Thyroid gland (tissue), 4 donors: ENCODE results near the gene ALAS1. TPM values are rescaled to one million over a fixed set of nuclear protein-coding genes. Genes with fewer than 3 reads are reported as not detected.

Experiments used
- DNase-seq, 2 donors: peaks; one replicate each; pipeline ENCODE4 v3.0.0-alpha.2; 2019
- H3K27ac ChIP-seq, 3 donors: fragments of 200-600 bp; sonication (generic); 1 replicate in 2 of 3; 2 replicates in 1 of 3; pipeline ENCODE4 v1.5.1; 2016 to 2019; ENCODE audit warnings: mild to moderate bottlenecking in 1 of 3, moderate library complexity in 1 of 3
- H3K27me3 ChIP-seq: fragments of 200-600 bp; sonication (generic); one replicate; pipeline ENCODE4 v1.5.1; 2019
- H3K36me3 ChIP-seq, 2 donors: fragments of 200-600 bp; sonication (generic); one replicate each; pipeline ENCODE4 v1.5.1; 2016 to 2019
- H3K4me1 ChIP-seq, 2 donors: fragments of 200-600 bp; sonication (generic); one replicate each; pipeline ENCODE4 v1.5.1; 2017 to 2019
- H3K4me3 ChIP-seq, 3 donors: fragments of 200-600 bp; sonication (generic); replicated peaks in 1 of 3; 1 replicate in 2 of 3; 2 replicates in 1 of 3; pipeline ENCODE4 v1.5.1; 2016; ENCODE audit warnings: mild to moderate bottlenecking in 1 of 3
- H3K9me3 ChIP-seq: fragments of 200-600 bp; sonication (generic); one replicate; pipeline ENCODE4 v1.5.1; 2017
- POLR2A ChIP-seq, 2 donors: fragments of 450-650 bp; IDR thresholded peaks; one replicate each; pipeline ENCODE4 v1.6.1; 2017; ENCODE audit warnings: antibody characterized with exemption in 2 of 2, mild to moderate bottlenecking in 2 of 2, moderate library complexity in 1 of 2
- WGBS, 2 donors: methylation state at CpG; one replicate each; pipeline ENCODE4 v1.1.5; 2017; 5-methylcytosine and 5-hydroxymethylcytosine counted together
- intact Hi-C: fragments of 100-400 bp; cut with DNase I; formaldehyde crosslinking; loops from one replicate; pipeline ENCODE4 v1.15.1; 2023
- total RNA-seq, 4 donors: library from RNA; depleted of rRNA; stranded (reverse); fragments of >200 nt; gene quantifications; one replicate each; pipeline ENCODE4 v1.2.3, GENCODE V29; 2016
- TF ChIP-seq, protein P1 (sequence below), 6 experiments: fragments of 200-600 bp in 3 of 6; fragments of 450-650 bp in 3 of 6; sonication (generic) in 3 of 6; IDR thresholded peaks; one replicate each; pipeline ENCODE4 v1.5.1; 2016 to 2019; ENCODE audit warnings: antibody characterized with exemption in 6 of 6, mild to moderate bottlenecking in 2 of 6, inconsistent platforms in 1 of 6, moderate library complexity in 1 of 6

The ALAS1 gene
- total RNA-seq, 4 donors from 2014 or later, result 27.7 to 51.9 (median 45.9) TPM

DNA sequence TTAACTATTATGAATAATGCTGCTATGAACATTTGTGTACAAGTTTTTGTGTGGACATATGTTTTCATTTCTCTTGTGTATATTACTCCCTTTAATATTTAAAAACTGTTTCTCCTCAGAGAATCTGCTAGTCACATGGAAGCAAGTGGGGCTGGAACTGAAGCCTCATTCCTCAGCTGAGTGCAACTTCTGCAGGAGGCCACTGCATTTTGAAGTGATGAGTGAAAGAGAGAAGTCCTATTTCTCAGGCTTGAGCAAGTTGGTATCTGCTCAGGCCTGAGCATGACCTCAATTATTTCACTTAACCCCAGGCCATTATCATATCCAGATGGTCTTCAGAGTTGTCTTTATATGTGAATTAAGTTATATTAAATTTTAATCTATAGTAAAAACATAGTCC lies 15.9 kb downstream of the ALAS1 start:
- H3K9me3 ChIP-seq, result no peaks in the 10 kb centered on the region
- H3K27ac ChIP-seq, result no peak overlapping the region
- no peaks in the 10 kb centered on the region for H3K27me3 ChIP-seq
- peaks cover 52 to 65% of the 10 kb centered on the region in 2 donors for H3K36me3 ChIP-seq
- peaks cover 26% of the 10 kb centered on the region in 2 donors for H3K4me1 ChIP-seq
- no peak for DNase-seq
- TF ChIP-seq POLR2A (IDR thresholded peaks at IDR 0.05), result no peak
- TF ChIP-seq, protein P1, sequence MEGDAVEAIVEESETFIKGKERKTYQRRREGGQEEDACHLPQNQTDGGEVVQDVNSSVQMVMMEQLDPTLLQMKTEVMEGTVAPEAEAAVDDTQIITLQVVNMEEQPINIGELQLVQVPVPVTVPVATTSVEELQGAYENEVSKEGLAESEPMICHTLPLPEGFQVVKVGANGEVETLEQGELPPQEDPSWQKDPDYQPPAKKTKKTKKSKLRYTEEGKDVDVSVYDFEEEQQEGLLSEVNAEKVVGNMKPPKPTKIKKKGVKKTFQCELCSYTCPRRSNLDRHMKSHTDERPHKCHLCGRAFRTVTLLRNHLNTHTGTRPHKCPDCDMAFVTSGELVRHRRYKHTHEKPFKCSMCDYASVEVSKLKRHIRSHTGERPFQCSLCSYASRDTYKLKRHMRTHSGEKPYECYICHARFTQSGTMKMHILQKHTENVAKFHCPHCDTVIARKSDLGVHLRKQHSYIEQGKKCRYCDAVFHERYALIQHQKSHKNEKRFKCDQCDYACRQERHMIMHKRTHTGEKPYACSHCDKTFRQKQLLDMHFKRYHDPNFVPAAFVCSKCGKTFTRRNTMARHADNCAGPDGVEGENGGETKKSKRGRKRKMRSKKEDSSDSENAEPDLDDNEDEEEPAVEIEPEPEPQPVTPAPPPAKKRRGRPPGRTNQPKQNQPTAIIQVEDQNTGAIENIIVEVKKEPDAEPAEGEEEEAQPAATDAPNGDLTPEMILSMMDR (IDR thresholded peaks at IDR 0.05), result no peak
- no peak overlapping the region for H3K4me3 ChIP-seq
- intact Hi-C loops, result no loop called here

GRCh38 chr3:52215351-52215750 lies 17.4 kb downstream of the ALAS1 start:
- 93 to 97% methylated on average over 6 to 7 of the region's 7 CpGs for WGBS, 2 donors
- no peak overlapping the region for H3K27ac ChIP-seq

DNA sequence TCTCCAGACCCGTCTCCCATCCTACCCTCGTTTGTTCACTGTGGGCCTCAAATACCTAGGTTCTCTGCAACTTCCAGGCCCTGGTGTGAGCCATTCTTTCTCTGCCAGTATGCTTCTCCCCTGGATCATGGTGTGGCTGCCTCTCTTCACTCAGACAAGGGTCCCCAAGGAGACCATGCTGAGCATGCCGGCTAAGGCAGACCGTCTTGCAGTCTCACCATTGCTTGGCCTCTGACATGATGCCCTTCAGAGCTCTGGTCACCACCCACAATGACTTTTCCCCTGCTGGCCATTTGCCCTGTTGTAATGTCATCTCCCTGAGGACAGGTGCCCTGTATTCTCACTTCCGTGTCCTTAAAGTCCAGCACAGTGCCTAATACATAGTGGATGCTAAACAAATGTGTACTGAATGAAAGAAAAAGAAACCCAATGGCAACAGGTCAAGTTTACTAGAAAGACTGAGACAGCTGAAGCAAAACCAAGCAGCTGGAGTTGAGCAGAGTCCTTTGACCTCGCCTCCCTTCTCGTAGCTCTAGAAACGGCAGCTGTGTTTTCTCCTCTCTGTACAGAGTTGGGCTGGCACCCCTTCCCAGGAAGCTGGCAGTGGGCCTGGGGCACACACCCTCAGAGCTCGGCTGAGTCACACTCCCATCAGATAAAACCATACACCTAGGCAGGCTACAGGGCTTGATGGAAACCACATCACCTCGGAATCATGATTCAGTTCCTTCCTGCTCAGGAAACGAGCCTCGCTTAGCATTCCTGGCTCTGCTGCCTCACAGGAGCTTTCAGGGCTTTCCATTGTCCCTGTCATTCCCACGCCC lies 18.8 kb downstream of the ALAS1 start:
- no peak overlapping the region for H3K4me3 ChIP-seq
- no peaks in the 10 kb centered on the region for H3K27me3 ChIP-seq
- intact Hi-C loops, result no loop called here
- WGBS, 2 donors, result 36 to 52% methylated on average over 13 of the region's 13 CpGs
- peak; percentile 79 to 84 for DNase-seq
- H3K4me1 ChIP-seq, result peaks cover 38 to 49% of the 10 kb centered on the region in 2 donors
- peak overlapping the region; percentile 36 to 80 (median 62) for H3K27ac ChIP-seq
- H3K9me3 ChIP-seq, result no peaks in the 10 kb centered on the region
- TF ChIP-seq, protein P1 (IDR thresholded peaks at IDR 0.05), result no peak
- no peak for TF ChIP-seq POLR2A (IDR thresholded peaks at IDR 0.05)
- H3K36me3 ChIP-seq, result peaks cover 30 to 37% of the 10 kb centered on the region in 2 donors

More at GRCh38 chr3:52215351-52215750, 17.4 kb downstream of the ALAS1 start:
- Histone ChIP-seq H3K4me1 (peaks cover 33 to 41% of the 10 kb centered on the region in 2 donors), H3K4me3 (no peak overlapping the region), H3K9me3 (no peaks in the 10 kb centered on the region), H3K27me3 (no peaks in the 10 kb centered on the region), H3K36me3 (peaks cover 44 to 51% of the 10 kb centered on the region in 2 donors)
- intact Hi-C loops, result no loop called here
- DNase-seq, result no peak
- TF ChIP-seq, protein P1 (IDR thresholded peaks at IDR 0.05), result no peak
- no peak for TF ChIP-seq POLR2A (IDR thresholded peaks at IDR 0.05)

GRCh38 chr3:52217409-52217805 lies 19.4 kb downstream of the ALAS1 start:
- no peaks in the 10 kb centered on the region for H3K27me3 ChIP-seq
- DNase-seq, result no peak
- H3K36me3 ChIP-seq, result peaks cover 23 to 31% of the 10 kb centered on the region in 2 donors
- no peak overlapping the region for H3K4me3 ChIP-seq
- TF ChIP-seq, protein P1 (IDR thresholded peaks at IDR 0.05), result no peak
- no peak for TF ChIP-seq POLR2A (IDR thresholded peaks at IDR 0.05)
- H3K27ac ChIP-seq, result peak overlapping the region; percentile 36 to 80 (median 62)
- no peaks in the 10 kb centered on the region for H3K9me3 ChIP-seq
- 75 to 78% methylated on average over 9 to 10 of the region's 10 CpGs for WGBS, 2 donors
- intact Hi-C loops, result no loop called here
- peaks cover 38 to 49% of the 10 kb centered on the region in 2 donors for H3K4me1 ChIP-seq

- H3K27ac ChIP-seq, result peak overlapping the region; percentile 80 to 91 (median 85)
- H3K27me3 ChIP-seq, result no peaks in the 10 kb centered on the region
- H3K36me3 ChIP-seq, result peaks cover 17 to 24% of the 10 kb centered on the region in 2 donors
- TF ChIP-seq, protein P1 (IDR thresholded peaks at IDR 0.05), result no peak
- no peak for TF ChIP-seq POLR2A (IDR thresholded peaks at IDR 0.05)
- 65 to 67% methylated on average over 2 of the region's 3 CpGs for WGBS, 2 donors
- DNase-seq, result no peak
- intact Hi-C loops, result no loop called here
- H3K4me1 ChIP-seq, result peaks cover 38 to 49% of the 10 kb centered on the region in 2 donors
- no peak overlapping the region for H3K4me3 ChIP-seq
- no peaks in the 10 kb centered on the region for H3K9me3 ChIP-seq
Observed at GRCh38 chr3:52218026-52218425, 20.1 kb downstream of the ALAS1 start.
